GM18508 (cell line): ENCODE measurements around the gene POU6F1.

Experiments
- ATAC-seq: cut with Tn5 transposase; IDR thresholded peaks from one replicate; pipeline ENCODE4 v1.9.1; 2021; ENCODE audit warnings: moderate number of reproducible peaks; ENCODE audit not compliant: insufficient read depth, unreplicated experiment

Gene POU6F1

GRCh38 chr12:51172515-51173431 lies 45.1 kb downstream of the POU6F1 start, which contains the start of gene TFCP2:
TFCP2 (minus strand) TSS chr12:51173135; CDS start chr12:51172422, 713 bp downstream.
- peak; percentile 50 for ATAC-seq

DNA sequence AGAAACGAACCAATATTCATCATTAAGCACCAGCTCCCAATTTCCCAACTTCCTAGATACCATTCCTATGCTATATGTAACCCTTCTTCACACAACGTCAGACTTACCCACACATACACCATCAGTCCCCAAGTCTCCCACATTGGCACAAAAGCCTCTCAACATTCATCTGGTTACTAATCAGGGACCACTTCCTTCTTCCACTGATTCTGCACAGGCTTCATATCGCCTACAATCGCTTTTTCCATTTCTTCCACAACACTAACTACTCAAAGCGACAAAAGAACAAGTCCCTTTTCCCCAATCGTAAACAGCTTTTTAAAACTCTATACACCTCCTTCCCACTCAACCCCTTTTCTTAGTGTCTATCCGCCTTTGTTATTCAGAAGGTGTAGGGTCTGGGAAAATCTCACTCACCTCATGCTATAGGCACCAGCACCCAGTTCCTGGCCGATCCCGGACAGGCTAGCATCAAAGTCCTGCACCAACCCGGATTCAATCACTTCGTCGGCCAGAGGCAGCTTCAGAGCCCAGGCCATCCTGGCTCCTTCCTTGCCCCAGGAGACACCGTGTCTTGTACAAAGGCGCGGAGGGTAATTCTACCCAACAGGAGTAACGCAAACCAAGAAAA lies 45.9 kb downstream of the POU6F1 start:
- peak; percentile 11 for ATAC-seq

- ATAC-seq = no peak
Observed at GRCh38 chr12:51163795-51164194, 54.1 kb downstream of the POU6F1 start.

GRCh38 chr12:51162217-51162616 lies 55.6 kb downstream of the POU6F1 start:
- no peak for ATAC-seq

GRCh38 chr12:51160814-51161459 lies 56.9 kb downstream of the POU6F1 start:
- ATAC-seq = no peak

DNA sequence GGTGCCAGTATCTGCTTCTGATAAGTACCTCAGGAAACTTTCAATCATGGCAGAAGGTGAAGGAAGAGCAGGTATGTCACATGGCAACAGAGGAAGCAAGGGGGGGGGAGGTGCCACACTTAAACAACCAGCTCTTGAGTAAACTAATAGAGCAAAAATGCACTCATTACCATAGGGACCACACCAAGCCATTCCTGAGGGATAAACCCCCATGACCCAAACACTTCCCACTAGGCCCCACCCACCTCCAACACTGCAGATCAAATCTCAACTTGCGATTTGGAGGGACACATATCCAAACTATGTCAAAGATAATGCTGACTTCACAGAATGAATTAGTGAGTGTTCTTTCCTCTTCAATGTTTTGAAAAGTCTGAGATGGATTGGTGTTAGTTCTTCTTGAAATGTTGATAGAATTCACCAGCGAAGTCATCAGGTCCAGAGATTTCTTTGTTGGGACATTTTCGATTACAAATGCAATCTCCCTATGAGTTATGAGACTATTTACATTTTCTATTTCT lies 61.6 kb downstream of the POU6F1 start:
- ATAC-seq = no peak

DNA sequence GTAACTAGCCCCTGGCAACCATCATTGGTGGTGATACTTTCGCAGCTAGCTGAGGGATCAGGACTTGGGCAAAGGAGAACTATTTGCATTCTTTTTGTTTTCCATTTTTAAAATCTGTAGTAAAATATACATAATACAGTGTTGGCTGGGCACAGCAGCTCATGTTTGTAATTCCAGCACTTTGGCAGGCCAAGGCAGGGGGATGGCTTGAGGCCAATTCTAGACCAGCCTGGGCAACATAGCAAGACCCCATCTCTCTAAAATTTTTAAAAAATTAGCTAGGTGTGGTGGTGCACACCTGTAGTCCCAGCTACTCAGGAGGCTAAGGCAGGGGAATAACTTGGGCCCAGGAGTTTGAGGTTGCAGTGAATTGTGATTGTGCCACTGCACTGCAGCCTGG lies 64.9 kb downstream of the POU6F1 start:
- ATAC-seq = no peak

- ATAC-seq = no peak
Observed at GRCh38 chr12:51150777-51151176, 67.1 kb downstream of the POU6F1 start.

- ATAC-seq = no peak
Observed at GRCh38 chr12:51147309-51147708, 70.6 kb downstream of the POU6F1 start.

- ATAC-seq = no peak
Observed at GRCh38 chr12:51139292-51139844, 78.5 kb downstream of the POU6F1 start.
